Measurements from ENCODE around the gene YTHDC1.

YTHDC1 gene

GRCh38 chr4:68358988-68359387 is 9.1 kb upstream of the YTHDC1 start:
- Histone ChIP-seq H3K79me2 (ENCODE audit: control insufficient read depth, insufficient read depth, low read length) (no peaks in the 10 kb centered on the region), H3K36me3 (ENCODE audit: control insufficient read depth, insufficient read depth, low read length) (no peaks in the 10 kb centered on the region), H3K4me2 (ENCODE audit: low read length) (no peak overlapping the region), H2BK15ac (replicated peaks; ENCODE audit: low read depth) (no peak overlapping the region), H3K79me1 (ENCODE audit: low read length) (no peaks in the 10 kb centered on the region), H3K4me1 (ENCODE audit: control insufficient read depth, low read depth, low read length) (no peaks in the 10 kb centered on the region), H4K5ac (ENCODE audit: low read length) (no peak overlapping the region), H3K4ac (ENCODE audit: low read depth, low read length) (no peak overlapping the region), H2AK5ac (ENCODE audit: low read length) (no peak overlapping the region), H2BK5ac (ENCODE audit: low read length) (no peak overlapping the region), H3K18ac (ENCODE audit: low read length) (no peak overlapping the region), H4K8ac (ENCODE audit: low read depth, low read length) (no peak overlapping the region), H3K27me3 (ENCODE audit: insufficient read depth, low read length, poor library complexity) (no peaks in the 10 kb centered on the region), H2BK120ac (ENCODE audit: low read depth, low read length) (no peak overlapping the region), H3K23ac (ENCODE audit: low read length) (no peak overlapping the region), H3K27ac (ENCODE audit: low read depth, low read length) (no peak overlapping the region), H3K56ac (ENCODE audit: low read length) (no peak overlapping the region), H3K4me3 (ENCODE audit: low read length) (no peak overlapping the region), H3K9ac (ENCODE audit: low read length) (no peak overlapping the region)
- WGBS (ENCODE audit: extremely low coverage, insufficient coverage, low lambda C conversion rate), result no CpG with 5 or more reads among the region's 2 CpGs
- no peak for DNase-seq

- no peaks in the 10 kb centered on the region for H3K27me3 ChIP-seq (ENCODE audit: insufficient read depth, low read length, poor library complexity)
- no peak overlapping the region for H3K27ac ChIP-seq (ENCODE audit: low read depth, low read length)
- H3K4me2 ChIP-seq (ENCODE audit: low read length), result no peak overlapping the region
- no peaks in the 10 kb centered on the region for H3K79me1 ChIP-seq (ENCODE audit: low read length)
- 100% methylated on average over 1 of the region's 2 CpGs for WGBS (ENCODE audit: extremely low coverage, insufficient coverage, low lambda C conversion rate)
- H3K18ac ChIP-seq (ENCODE audit: low read length), result no peak overlapping the region
- H2AK5ac ChIP-seq (ENCODE audit: low read length), result no peak overlapping the region
- H3K4me1 ChIP-seq (ENCODE audit: control insufficient read depth, low read depth, low read length), result no peaks in the 10 kb centered on the region
- no peak for DNase-seq
- H3K9ac ChIP-seq (ENCODE audit: low read length), result no peak overlapping the region
- H3K79me2 ChIP-seq (ENCODE audit: control insufficient read depth, insufficient read depth, low read length), result peaks cover 18% of the 10 kb centered on the region
- H3K56ac ChIP-seq (ENCODE audit: low read length), result no peak overlapping the region
- H3K4ac ChIP-seq (ENCODE audit: low read depth, low read length), result no peak overlapping the region
- no peak overlapping the region for H2BK15ac ChIP-seq (replicated peaks; ENCODE audit: low read depth)
- no peak overlapping the region for H3K23ac ChIP-seq (ENCODE audit: low read length)
- H3K4me3 ChIP-seq (ENCODE audit: low read length), result no peak overlapping the region
- H4K8ac ChIP-seq (ENCODE audit: low read depth, low read length), result no peak overlapping the region
- H2BK120ac ChIP-seq (ENCODE audit: low read depth, low read length), result no peak overlapping the region
- H2BK5ac ChIP-seq (ENCODE audit: low read length), result no peak overlapping the region
- no peaks in the 10 kb centered on the region for H3K36me3 ChIP-seq (ENCODE audit: control insufficient read depth, insufficient read depth, low read length)
- H4K5ac ChIP-seq (ENCODE audit: low read length), result no peak overlapping the region
Measured at GRCh38 chr4:68352791-68353190, 2.9 kb upstream of the YTHDC1 start.

GRCh38 chr4:68349279-68349648 is 626 bp downstream of the YTHDC1 start:
- Histone ChIP-seq H2BK120ac (ENCODE audit: low read depth, low read length) (peak overlapping the region; percentile 52), H3K9ac (ENCODE audit: low read length) (peak overlapping the region; percentile 91), H3K4me3 (ENCODE audit: low read length) (peak overlapping the region; percentile 79), H3K79me1 (ENCODE audit: low read length) (no peaks in the 10 kb centered on the region), H3K23ac (ENCODE audit: low read length) (no peak overlapping the region), H4K5ac (ENCODE audit: low read length) (no peak overlapping the region), H2AK5ac (ENCODE audit: low read length) (no peak overlapping the region), H3K27me3 (ENCODE audit: insufficient read depth, low read length, poor library complexity) (no peaks in the 10 kb centered on the region), H3K27ac (ENCODE audit: low read depth, low read length) (peak overlapping the region; percentile 44), H2BK15ac (replicated peaks; ENCODE audit: low read depth) (no peak overlapping the region), H3K18ac (ENCODE audit: low read length) (peak overlapping the region; percentile 65), H3K4ac (ENCODE audit: low read depth, low read length) (peak overlapping the region; percentile 82), H3K56ac (ENCODE audit: low read length) (peak overlapping the region; percentile 93), H2BK5ac (ENCODE audit: low read length) (peak overlapping the region; percentile 1), H3K79me2 (ENCODE audit: control insufficient read depth, insufficient read depth, low read length) (peaks cover 52% of the 10 kb centered on the region), H4K8ac (ENCODE audit: low read depth, low read length) (no peak overlapping the region), H3K36me3 (ENCODE audit: control insufficient read depth, insufficient read depth, low read length) (no peaks in the 10 kb centered on the region), H3K4me1 (ENCODE audit: control insufficient read depth, low read depth, low read length) (peaks cover 6% of the 10 kb centered on the region), H3K4me2 (ENCODE audit: low read length) (peak overlapping the region; percentile 52)
- WGBS (ENCODE audit: extremely low coverage, insufficient coverage, low lambda C conversion rate), result no CpG with 5 or more reads among the region's 14 CpGs
- peak; percentile 65 for DNase-seq

- no peak overlapping the region for H3K27ac ChIP-seq (ENCODE audit: low read depth, low read length)
- H3K79me1 ChIP-seq (ENCODE audit: low read length), result no peaks in the 10 kb centered on the region
- no peak overlapping the region for H4K8ac ChIP-seq (ENCODE audit: low read depth, low read length)
- H4K5ac ChIP-seq (ENCODE audit: low read length), result no peak overlapping the region
- H3K4me1 ChIP-seq (ENCODE audit: control insufficient read depth, low read depth, low read length), result peaks cover 6% of the 10 kb centered on the region
- H2AK5ac ChIP-seq (ENCODE audit: low read length), result no peak overlapping the region
- DNase-seq, result no peak
- H3K36me3 ChIP-seq (ENCODE audit: control insufficient read depth, insufficient read depth, low read length), result no peaks in the 10 kb centered on the region
- no CpG with 5 or more reads among the region's 4 CpGs for WGBS (ENCODE audit: extremely low coverage, insufficient coverage, low lambda C conversion rate)
- H2BK120ac ChIP-seq (ENCODE audit: low read depth, low read length), result no peak overlapping the region
- H3K27me3 ChIP-seq (ENCODE audit: insufficient read depth, low read length, poor library complexity), result no peaks in the 10 kb centered on the region
- H3K79me2 ChIP-seq (ENCODE audit: control insufficient read depth, insufficient read depth, low read length), result peaks cover 57% of the 10 kb centered on the region
- H3K9ac ChIP-seq (ENCODE audit: low read length), result peak overlapping the region; percentile 91
- no peak overlapping the region for H3K23ac ChIP-seq (ENCODE audit: low read length)
- H3K18ac ChIP-seq (ENCODE audit: low read length), result peak overlapping the region; percentile 65
- H2BK5ac ChIP-seq (ENCODE audit: low read length), result peak overlapping the region; percentile 48
- peak overlapping the region; percentile 52 for H3K4me2 ChIP-seq (ENCODE audit: low read length)
- H3K4ac ChIP-seq (ENCODE audit: low read depth, low read length), result no peak overlapping the region
- peak overlapping the region; percentile 79 for H3K4me3 ChIP-seq (ENCODE audit: low read length)
- peak overlapping the region; percentile 93 for H3K56ac ChIP-seq (ENCODE audit: low read length)
- H2BK15ac ChIP-seq (replicated peaks; ENCODE audit: low read depth), result no peak overlapping the region
Measured at GRCh38 chr4:68348577-68348976, 1.3 kb downstream of the YTHDC1 start.

GRCh38 chr4:68347845-68348244 is 2.0 kb downstream of the YTHDC1 start:
- peaks cover 6% of the 10 kb centered on the region for H3K4me1 ChIP-seq (ENCODE audit: control insufficient read depth, low read depth, low read length)
- H3K4me2 ChIP-seq (ENCODE audit: low read length), result peak overlapping the region; percentile 57
- H2AK5ac ChIP-seq (ENCODE audit: low read length), result no peak overlapping the region
- no peak overlapping the region for H3K18ac ChIP-seq (ENCODE audit: low read length)
- H4K8ac ChIP-seq (ENCODE audit: low read depth, low read length), result no peak overlapping the region
- H3K56ac ChIP-seq (ENCODE audit: low read length), result no peak overlapping the region
- H3K4me3 ChIP-seq (ENCODE audit: low read length), result peak overlapping the region; percentile 50
- H2BK120ac ChIP-seq (ENCODE audit: low read depth, low read length), result no peak overlapping the region
- no CpG with 5 or more reads among the region's 5 CpGs for WGBS (ENCODE audit: extremely low coverage, insufficient coverage, low lambda C conversion rate)
- no peak overlapping the region for H3K23ac ChIP-seq (ENCODE audit: low read length)
- H4K5ac ChIP-seq (ENCODE audit: low read length), result no peak overlapping the region
- no peak for DNase-seq
- no peaks in the 10 kb centered on the region for H3K36me3 ChIP-seq (ENCODE audit: control insufficient read depth, insufficient read depth, low read length)
- no peak overlapping the region for H3K27ac ChIP-seq (ENCODE audit: low read depth, low read length)
- no peak overlapping the region for H3K4ac ChIP-seq (ENCODE audit: low read depth, low read length)
- H2BK15ac ChIP-seq (replicated peaks; ENCODE audit: low read depth), result no peak overlapping the region
- peaks cover 62% of the 10 kb centered on the region for H3K79me2 ChIP-seq (ENCODE audit: control insufficient read depth, insufficient read depth, low read length)
- peak overlapping the region; percentile 71 for H3K9ac ChIP-seq (ENCODE audit: low read length)
- no peak overlapping the region for H2BK5ac ChIP-seq (ENCODE audit: low read length)
- H3K79me1 ChIP-seq (ENCODE audit: low read length), result no peaks in the 10 kb centered on the region
- H3K27me3 ChIP-seq (ENCODE audit: insufficient read depth, low read length, poor library complexity), result no peaks in the 10 kb centered on the region

- Histone ChIP-seq H2AK5ac (ENCODE audit: low read length) (no peak overlapping the region), H2BK120ac (ENCODE audit: low read depth, low read length) (no peak overlapping the region), H2BK15ac (replicated peaks; ENCODE audit: low read depth) (no peak overlapping the region), H3K18ac (ENCODE audit: low read length) (no peak overlapping the region), H4K5ac (ENCODE audit: low read length) (no peak overlapping the region), H3K4me2 (ENCODE audit: low read length) (no peak overlapping the region), H3K4me1 (ENCODE audit: control insufficient read depth, low read depth, low read length) (peaks cover 6% of the 10 kb centered on the region), H3K4ac (ENCODE audit: low read depth, low read length) (no peak overlapping the region), H4K8ac (ENCODE audit: low read depth, low read length) (no peak overlapping the region), H3K27ac (ENCODE audit: low read depth, low read length) (no peak overlapping the region), H2BK5ac (ENCODE audit: low read length) (no peak overlapping the region), H3K4me3 (ENCODE audit: low read length) (no peak overlapping the region), H3K79me1 (ENCODE audit: low read length) (no peaks in the 10 kb centered on the region), H3K56ac (ENCODE audit: low read length) (peak overlapping the region; percentile 39), H3K23ac (ENCODE audit: low read length) (no peak overlapping the region), H3K9ac (ENCODE audit: low read length) (peak overlapping the region; percentile 22), H3K79me2 (ENCODE audit: control insufficient read depth, insufficient read depth, low read length) (peaks cover 71% of the 10 kb centered on the region), H3K36me3 (ENCODE audit: control insufficient read depth, insufficient read depth, low read length) (no peaks in the 10 kb centered on the region), H3K27me3 (ENCODE audit: insufficient read depth, low read length, poor library complexity) (no peaks in the 10 kb centered on the region)
- DNase-seq, result no peak
- WGBS (ENCODE audit: extremely low coverage, insufficient coverage, low lambda C conversion rate), result no CpG with 5 or more reads among the region's 3 CpGs
Measured at GRCh38 chr4:68346461-68346860, 3.4 kb downstream of the YTHDC1 start.

All from mesendoderm (in vitro differentiated cells).